WI38 (cell line): Measurements from ENCODE around the gene TRPM7.
"Not testable (repeated sequence)": the region's sequence is repeated elsewhere in the genome, so short reads cannot be mapped to it uniquely, and the experiment has no call there.

Experiments used
- H3K4me3 ChIP-seq: 2 replicates; pipeline ENCODE4 v1.5.1; 2011; ENCODE audit warnings: low read depth, mild to moderate bottlenecking, control low read depth, low read length
- CTCF ChIP-seq: IDR thresholded peaks from 2 replicates; pipeline ENCODE4 v1.5.1; 2012; ENCODE audit warnings: low read depth, mild to moderate bottlenecking, control low read depth, low read length

Gene TRPM7

GRCh38 chr15:50702762-50703334, 16.3 kb upstream of the TRPM7 start:
- no peak overlapping the region for H3K4me3 ChIP-seq
- TF ChIP-seq CTCF, result no peak

GRCh38 chr15:50698101-50698500, 11.5 kb upstream of the TRPM7 start:
- H3K4me3 ChIP-seq, result no peak overlapping the region
- TF ChIP-seq CTCF, result no peak

- TF ChIP-seq CTCF, result no peak
- H3K4me3 ChIP-seq, result no peak overlapping the region
These were observed 10.7 kb upstream of the TRPM7 start for GRCh38 chr15:50697109-50697797.

GRCh38 chr15:50694634-50695165, 8.1 kb upstream of the TRPM7 start:
- not testable (repeated sequence) for H3K4me3 ChIP-seq

DNA sequence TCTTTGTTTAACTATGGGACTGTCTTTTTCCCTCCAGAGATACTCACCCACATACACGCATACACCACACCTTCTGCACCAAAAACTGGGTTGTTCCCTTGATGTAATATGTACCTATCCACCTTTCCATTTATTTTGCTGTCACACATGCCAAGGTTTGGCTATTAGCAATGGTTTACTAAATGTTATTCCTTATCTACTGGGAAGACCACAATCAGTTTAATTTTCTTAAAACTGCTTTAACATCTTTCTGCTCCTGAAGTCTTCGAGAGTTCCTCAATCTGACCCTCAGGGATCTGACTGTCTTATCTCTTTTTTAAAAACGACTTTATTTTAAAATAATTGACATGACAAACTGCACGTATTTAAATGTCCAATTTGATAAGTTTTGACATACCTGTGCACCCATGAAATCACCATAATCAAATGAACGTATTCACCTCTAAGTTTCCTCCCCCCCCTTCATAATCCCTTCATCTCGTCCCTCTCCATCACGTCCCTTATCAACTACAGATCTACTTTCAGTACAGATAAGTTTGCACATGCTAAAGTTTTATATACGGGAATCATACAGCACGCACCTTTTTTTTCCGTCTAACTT, 805 bp upstream of the TRPM7 start:
- peak overlapping the region; percentile 80 for H3K4me3 ChIP-seq
- no peak for TF ChIP-seq CTCF

DNA sequence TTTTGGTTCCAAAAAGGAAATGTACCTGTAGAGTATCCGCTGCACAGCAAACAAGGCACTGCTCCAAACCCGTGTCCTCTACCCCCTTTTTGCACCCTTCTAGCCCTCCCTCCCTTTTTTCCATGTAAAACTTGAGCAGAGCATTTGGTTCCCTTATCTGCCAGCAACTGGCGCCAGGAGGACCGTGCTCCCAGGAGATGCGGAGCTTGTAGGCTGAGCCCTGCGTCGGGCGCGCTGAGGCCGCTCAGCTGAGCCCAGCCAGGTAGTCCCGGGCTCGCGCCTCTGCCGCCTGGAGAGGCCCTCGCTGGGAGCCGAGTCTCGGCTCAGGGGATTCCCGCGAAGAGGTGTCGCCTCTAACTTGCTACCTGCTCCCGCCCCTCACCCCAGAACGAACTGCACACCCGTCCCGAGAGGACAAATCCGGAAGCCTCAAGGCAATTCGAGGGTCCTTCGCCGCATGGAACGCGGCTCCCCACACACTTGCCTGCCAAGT, 575 bp downstream of the TRPM7 start:
- H3K4me3 ChIP-seq, result peak overlapping the region; percentile 80

More for the DNA sequence above, 575 bp downstream of the TRPM7 start:
- TF ChIP-seq CTCF, result no peak
